Subcutaneous adipose tissue (tissue), 4 donors: ENCODE measurements around the gene XRCC4. TPM values are rescaled to one million over a fixed set of nuclear protein-coding genes. Genes with fewer than 3 reads are reported as not detected.

ENCODE experiments used
- total RNA-seq, 4 donors: library from RNA; depleted of rRNA; stranded (reverse); fragments of >200 nt; gene quantifications; one replicate each; pipeline ENCODE4 v1.1.0, GENCODE V29; 2016
- TF ChIP-seq, protein P1 (sequence below): fragments of 450-650 bp; IDR thresholded peaks from one replicate; pipeline ENCODE4 v1.5.1; 2016; ENCODE audit warnings: low read depth, mild to moderate bottlenecking, control low read depth, antibody characterized with exemption, moderate library complexity

Gene XRCC4
- total RNA-seq, 4 donors from 2014 or later = 6.6 to 18.1 (median 13.5) TPM

DNA sequence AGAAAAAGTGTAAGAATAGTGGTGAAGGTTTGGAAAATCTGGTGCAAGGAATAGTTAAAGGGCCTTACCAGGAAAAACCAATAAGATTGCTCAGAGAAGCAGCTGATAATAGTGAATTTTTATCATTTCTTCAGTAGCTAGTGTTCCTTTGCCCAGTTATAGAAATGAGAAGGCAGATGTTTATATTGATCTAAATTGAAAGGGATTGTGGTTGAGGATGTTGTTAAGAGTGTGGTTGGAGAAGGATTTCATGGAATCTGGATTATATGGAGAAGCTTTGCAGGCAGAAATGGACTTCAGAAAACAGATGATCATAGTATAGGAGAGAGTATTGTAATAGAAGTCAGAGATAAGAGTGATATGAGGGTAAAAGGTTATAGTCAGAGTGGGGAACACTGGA, 102.6 kb downstream of the XRCC4 start:
- TF ChIP-seq, protein P1, sequence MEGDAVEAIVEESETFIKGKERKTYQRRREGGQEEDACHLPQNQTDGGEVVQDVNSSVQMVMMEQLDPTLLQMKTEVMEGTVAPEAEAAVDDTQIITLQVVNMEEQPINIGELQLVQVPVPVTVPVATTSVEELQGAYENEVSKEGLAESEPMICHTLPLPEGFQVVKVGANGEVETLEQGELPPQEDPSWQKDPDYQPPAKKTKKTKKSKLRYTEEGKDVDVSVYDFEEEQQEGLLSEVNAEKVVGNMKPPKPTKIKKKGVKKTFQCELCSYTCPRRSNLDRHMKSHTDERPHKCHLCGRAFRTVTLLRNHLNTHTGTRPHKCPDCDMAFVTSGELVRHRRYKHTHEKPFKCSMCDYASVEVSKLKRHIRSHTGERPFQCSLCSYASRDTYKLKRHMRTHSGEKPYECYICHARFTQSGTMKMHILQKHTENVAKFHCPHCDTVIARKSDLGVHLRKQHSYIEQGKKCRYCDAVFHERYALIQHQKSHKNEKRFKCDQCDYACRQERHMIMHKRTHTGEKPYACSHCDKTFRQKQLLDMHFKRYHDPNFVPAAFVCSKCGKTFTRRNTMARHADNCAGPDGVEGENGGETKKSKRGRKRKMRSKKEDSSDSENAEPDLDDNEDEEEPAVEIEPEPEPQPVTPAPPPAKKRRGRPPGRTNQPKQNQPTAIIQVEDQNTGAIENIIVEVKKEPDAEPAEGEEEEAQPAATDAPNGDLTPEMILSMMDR = no peak

DNA sequence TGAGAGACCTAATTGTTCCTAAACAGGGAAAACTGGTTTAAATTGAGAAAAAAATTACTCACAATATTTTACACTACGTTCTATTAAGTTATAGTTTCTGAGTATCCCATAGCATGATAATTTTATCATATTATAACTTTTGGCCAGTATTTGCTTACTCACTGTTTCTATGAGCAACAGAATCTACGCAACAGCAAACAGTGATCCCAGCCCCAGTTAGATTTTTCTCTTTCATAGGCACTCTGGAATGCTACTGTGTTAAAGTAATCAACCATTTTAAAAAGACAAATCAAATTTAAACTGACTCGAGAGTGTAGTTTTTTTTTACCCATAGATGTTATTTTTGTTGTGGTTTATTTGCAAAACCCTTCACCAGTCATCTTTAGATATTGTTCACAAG, 107.2 kb downstream of the XRCC4 start:
- TF ChIP-seq, protein P1 = no peak

DNA sequence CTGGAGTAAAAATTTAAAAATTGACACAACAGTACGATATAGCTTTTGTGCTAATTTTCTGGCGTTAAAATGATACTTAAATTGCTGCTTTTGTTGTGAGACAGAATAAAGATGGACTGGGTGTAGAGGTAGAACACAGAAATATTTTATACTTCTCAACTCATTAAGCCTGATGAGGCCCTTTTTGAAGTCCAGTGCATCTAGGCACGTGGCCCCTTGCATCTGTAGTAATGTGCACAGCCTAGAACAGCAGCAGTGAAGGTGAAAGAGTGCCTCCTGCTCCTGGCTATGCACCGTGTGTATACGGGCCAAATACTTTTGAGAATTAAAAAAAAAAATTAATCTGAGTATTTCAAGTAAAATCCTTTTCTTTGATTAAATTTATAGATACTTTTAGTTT, 115.6 kb downstream of the XRCC4 start:
- TF ChIP-seq, protein P1 = no peak

DNA sequence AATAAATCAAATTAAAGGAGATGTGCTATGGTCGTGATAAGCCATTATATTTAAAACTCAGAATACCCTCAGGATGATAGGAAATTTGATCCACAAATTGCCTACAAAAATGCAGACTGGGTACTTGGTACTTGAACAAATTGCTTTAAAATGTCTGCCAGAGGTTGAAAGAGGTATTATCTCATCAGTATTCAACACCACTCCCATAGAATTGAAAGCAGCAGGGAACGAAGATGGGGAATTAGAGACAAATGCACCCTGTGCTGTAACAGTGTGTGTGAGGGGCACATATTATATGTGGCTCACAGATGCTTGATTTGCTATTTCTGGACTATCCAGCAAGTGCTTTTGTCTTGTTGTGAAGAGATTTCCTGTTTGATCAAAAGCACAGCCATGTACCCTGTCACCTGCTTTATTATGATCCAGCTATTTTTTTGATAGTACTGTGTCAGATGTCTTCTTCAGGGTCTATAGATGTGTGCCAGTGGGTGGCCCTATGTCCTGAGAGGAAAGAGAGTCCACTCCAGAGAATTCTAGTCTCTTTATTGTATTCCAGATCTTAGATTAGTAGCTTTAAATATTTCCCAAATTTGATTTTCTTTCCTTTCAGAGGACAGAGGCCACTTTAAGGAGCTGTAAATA, 120.1 kb downstream of the XRCC4 start:
- TF ChIP-seq, protein P1 = no peak

GRCh38 chr5:83199126-83199525, 121.8 kb downstream of the XRCC4 start:
- TF ChIP-seq, protein P1 = no peak

- TF ChIP-seq, protein P1 = no peak
Measured at GRCh38 chr5:83204651-83205050, 127.3 kb downstream of the XRCC4 start.

DNA sequence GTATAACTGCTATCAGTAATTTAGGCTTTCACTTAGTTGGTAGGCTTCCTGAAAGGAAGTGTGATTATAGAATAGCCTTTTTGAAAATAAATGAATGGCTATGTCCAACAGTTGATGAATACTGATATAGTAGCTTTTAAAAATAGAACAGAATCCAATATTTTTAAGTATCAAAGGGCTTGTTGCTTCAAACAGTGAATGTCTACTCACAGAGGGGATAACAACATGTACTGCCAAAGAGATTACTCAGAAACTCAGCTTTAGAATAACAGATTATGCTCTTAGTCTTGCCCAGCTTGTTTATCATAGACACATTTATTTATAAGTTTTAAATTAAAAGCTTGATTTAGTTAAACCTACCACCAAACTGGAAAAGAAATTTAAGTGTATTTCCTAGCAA, 132.6 kb downstream of the XRCC4 start:
- TF ChIP-seq, protein P1 = no peak
